Neural cell (in vitro differentiated cells): Measurements from ENCODE around the gene TWNK. TPM values are rescaled to one million over a fixed set of nuclear protein-coding genes. Genes with fewer than 3 reads are reported as not detected.
A peak's percentile ranks its signal among the peaks of the same experiment; 100 is the strongest.

Experiments used
- H2AFZ ChIP-seq: fragments of 200-600, 300-800 bp; sonication (generic), shearing (Covaris generic); 2 replicates; pipeline ENCODE4 v1.6.0; 2014; ENCODE audit warnings: low read depth, mild to moderate bottlenecking, antibody characterized with exemption, low read length, moderate library complexity
- H3F3A ChIP-seq: fragments of 200-600 bp; shearing (Covaris generic); 2 replicates; pipeline ENCODE4 v1.6.1; 2016; ENCODE audit warnings: mild to moderate bottlenecking, moderate library complexity, mixed read lengths, antibody characterized with exemption, low read length; ENCODE audit not compliant: insufficient read depth, poor library complexity, severe bottlenecking
- H3K27ac ChIP-seq: fragments of 200-600, 300-800 bp; sonication (generic), shearing (Covaris generic); 2 replicates; pipeline ENCODE4 v1.5.1; 2014; ENCODE audit warnings: mild to moderate bottlenecking, low read length, moderate library complexity
- H3K27me3 ChIP-seq: fragments of 300-800, 200-600 bp; sonication (generic), shearing (Covaris generic); 2 replicates; pipeline ENCODE4 v1.6.0; 2014; ENCODE audit warnings: mild to moderate bottlenecking, low read depth, low read length, moderate library complexity; ENCODE audit not compliant: insufficient read depth
- H3K36me3 ChIP-seq: fragments of 300-800, 200-600 bp; sonication (generic), shearing (Covaris generic); 2 replicates; pipeline ENCODE4 v1.5.1; 2014; ENCODE audit warnings: mild to moderate bottlenecking, antibody characterized with exemption, low read length, moderate library complexity; ENCODE audit not compliant: insufficient read depth
- H3K4me2 ChIP-seq: fragments of 300-800, 200-600 bp; sonication (generic), shearing (Covaris generic); 2 replicates; pipeline ENCODE4 v1.6.0; 2014; ENCODE audit warnings: mild to moderate bottlenecking, low read length
- H3K4me3 ChIP-seq: fragments of 300-800, 200-600 bp; sonication (generic), shearing (Covaris generic); 2 replicates; pipeline ENCODE4 v1.5.1; 2014; ENCODE audit warnings: mild to moderate bottlenecking, low read length, moderate library complexity
- H3K79me2 ChIP-seq: fragments of 200-600 bp; shearing (Covaris generic); replicated peaks from 2 replicates; pipeline ENCODE4 v1.6.0; 2014; ENCODE audit warnings: mild to moderate bottlenecking, low read length, moderate library complexity; ENCODE audit not compliant: insufficient read depth
- H3K9ac ChIP-seq: fragments of 300-800, 200-600 bp; sonication (generic), shearing (Covaris generic); 2 replicates; pipeline ENCODE4 v1.6.1; 2016; ENCODE audit warnings: mild to moderate bottlenecking, low read length, mixed read lengths
- H3K9me2 ChIP-seq: fragments of 200-600 bp; shearing (Covaris generic); 2 replicates; pipeline ENCODE4 v1.6.1; 2016; ENCODE audit warnings: mild to moderate bottlenecking, low read length, mixed read lengths; ENCODE audit not compliant: insufficient read depth
- H3K9me3 ChIP-seq: fragments of 200-600, 300-800 bp; sonication (generic), shearing (Covaris generic); 2 replicates; pipeline ENCODE4 v1.6.1; 2016; ENCODE audit warnings: mild to moderate bottlenecking, mixed run types, low read length, moderate library complexity, mixed read lengths
- H4K20me1 ChIP-seq: fragments of 200-600 bp; shearing (Covaris generic); 2 replicates; pipeline ENCODE4 v1.6.1; 2016; ENCODE audit warnings: mild to moderate bottlenecking, mixed run types; ENCODE audit not compliant: insufficient read depth
- CTCF ChIP-seq: fragments of 450-650 bp; IDR thresholded peaks from 2 replicates; pipeline ENCODE4 v1.5.1; 2014; ENCODE audit warnings: antibody characterized with exemption, mild to moderate bottlenecking, moderate library complexity; ENCODE audit not compliant: poor library complexity, severe bottlenecking
- EP300 ChIP-seq: fragments of 450-650 bp; conservative IDR thresholded peaks from 2 replicates; pipeline ENCODE4 v1.6.1; 2014; ENCODE audit warnings: antibody characterized with exemption, mild to moderate bottlenecking, moderate library complexity; ENCODE audit not compliant: poor library complexity, severe bottlenecking
- EZH2 ChIP-seq: fragments of 200-600, 300-800 bp; shearing (Covaris generic), sonication (generic); IDR thresholded peaks from 2 replicates; pipeline ENCODE4 v1.6.1; 2014; ENCODE audit warnings: antibody characterized with exemption, low read length, borderline replicate concordance, mild to moderate bottlenecking; ENCODE audit not compliant: insufficient read depth, poor library complexity, severe bottlenecking
- MXI1 ChIP-seq: fragments of 450-650 bp; conservative IDR thresholded peaks from 2 replicates; pipeline ENCODE4 v1.6.1; 2014; ENCODE audit warnings: antibody characterized with exemption, mild to moderate bottlenecking; ENCODE audit not compliant: poor library complexity, severe bottlenecking
- POLR2AphosphoS5 ChIP-seq: IDR thresholded peaks from 2 replicates; pipeline ENCODE4 v1.6.1; 2012
- RAD21 ChIP-seq: fragments of 450-650 bp; conservative IDR thresholded peaks from 2 replicates; pipeline ENCODE4 v1.6.1; 2014; ENCODE audit warnings: antibody characterized with exemption, mild to moderate bottlenecking, moderate library complexity
- REST ChIP-seq: IDR thresholded peaks from 2 replicates; pipeline ENCODE4 v1.6.1; 2012; ENCODE audit warnings: borderline replicate concordance
- SMC3 ChIP-seq: fragments of 450-650 bp; conservative IDR thresholded peaks from 2 replicates; pipeline ENCODE4 v1.6.1; 2014; ENCODE audit warnings: antibody characterized with exemption, mild to moderate bottlenecking, moderate library complexity; ENCODE audit not compliant: poor library complexity
- TAF1 ChIP-seq: IDR thresholded peaks from 2 replicates; pipeline ENCODE4 v1.6.1; 2012; ENCODE audit warnings: low read depth
- polyA plus RNA-seq: library from polyadenylated mRNA; depleted of rRNA; stranded (reverse); fragments of >200 nt; gene quantifications from 2 replicates; pipeline ENCODE4 v1.2.3, GENCODE V29; 2014

The TWNK gene
- polyA plus RNA-seq, 1 donor from 2014 or later = 4.8 TPM

GRCh38 chr10:101001659-101002035, 14.3 kb downstream of the TWNK start:
- Histone ChIP-seq H3K27ac (no peak overlapping the region), H4K20me1 (no peaks in the 10 kb centered on the region), H3K4me3 (peak overlapping the region; percentile 80), H3K4me2 (no peak overlapping the region), H3K36me3 (no peaks in the 10 kb centered on the region), H2AFZ (no peak overlapping the region), H3K9me2 (no peaks in the 10 kb centered on the region), H3K9me3 (no peaks in the 10 kb centered on the region), H3K79me2 (peaks cover 22% of the 10 kb centered on the region), H3K9ac (peak overlapping the region; percentile 0), H3K27me3 (peaks cover 10% of the 10 kb centered on the region), H3F3A (no peaks in the 10 kb centered on the region)
- TF ChIP-seq SMC3 = no peak
- TF ChIP-seq CTCF = no peak
- no peak for TF ChIP-seq MXI1
- no peak for TF ChIP-seq REST
- TF ChIP-seq EZH2 = no peak
- no peak for TF ChIP-seq POLR2AphosphoS5
- TF ChIP-seq TAF1 = no peak
- TF ChIP-seq RAD21 = no peak
- no peak for TF ChIP-seq EP300

GRCh38 chr10:101002456-101002855, 15.1 kb downstream of the TWNK start:
- H3K27ac ChIP-seq = no peak overlapping the region
- H3K79me2 ChIP-seq = peaks cover 22% of the 10 kb centered on the region
- H3F3A ChIP-seq = no peaks in the 10 kb centered on the region

More at GRCh38 chr10:101002456-101002855, 15.1 kb downstream of the TWNK start:
- Histone ChIP-seq H3K9me3 (no peaks in the 10 kb centered on the region), H2AFZ (no peak overlapping the region), H3K4me2 (no peak overlapping the region), H3K27me3 (peaks cover 3% of the 10 kb centered on the region), H3K9me2 (no peaks in the 10 kb centered on the region), H3K4me3 (no peak overlapping the region), H4K20me1 (no peaks in the 10 kb centered on the region), H3K36me3 (no peaks in the 10 kb centered on the region), H3K9ac (no peak overlapping the region)
- TF ChIP-seq POLR2AphosphoS5 (no peak), RAD21 (no peak), EP300 (no peak), REST (no peak), CTCF (no peak), EZH2 (no peak), TAF1 (no peak), MXI1 (no peak)
